ENCODE measurements around the gene ZXDB. TPM values are rescaled to one million over a fixed set of nuclear protein-coding genes. Genes with fewer than 3 reads are reported as not detected.

ZXDB gene
- total RNA-seq, 6 experiments from 2014 or later = 5.0 to 6.1 (median 5.8) TPM

DNA sequence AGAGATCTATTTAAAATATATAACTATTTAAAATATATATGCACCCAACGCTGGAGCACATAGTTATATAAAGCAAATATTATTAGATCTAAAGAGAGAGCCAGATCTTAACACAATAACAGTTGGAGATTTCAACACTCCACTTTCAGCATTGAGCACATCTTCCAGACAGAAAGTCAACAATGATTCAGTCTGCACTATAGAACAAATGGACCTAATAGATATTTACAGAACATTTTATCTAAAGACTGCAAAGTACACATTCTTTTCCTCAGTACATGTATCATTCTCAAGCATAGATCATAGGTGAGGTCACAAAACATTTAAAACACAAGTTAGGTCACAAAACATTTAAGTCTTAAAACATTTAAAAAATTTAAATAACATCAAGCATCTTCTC, 51.9 kb downstream of the ZXDB start:
- no peak for DNase-seq
- Mint-ChIP-seq H3K4me1 (ENCODE audit: low read depth) (no peaks in the 10 kb centered on the region), H3K27ac (no peak overlapping the region), H3K36me3 (ENCODE audit: low read depth) (no peaks in the 10 kb centered on the region; the same call in 1 of the 2 replicates), H3K4me3 (no peak overlapping the region), H3K9me3 (no peaks in the 10 kb centered on the region; the same call in 1 of the 2 replicates), H3K27me3 (ENCODE audit: insufficient read depth) (no peaks in the 10 kb centered on the region)
- TF ChIP-seq CTCF (IDR thresholded peaks at IDR 0.05) = no peak

DNA sequence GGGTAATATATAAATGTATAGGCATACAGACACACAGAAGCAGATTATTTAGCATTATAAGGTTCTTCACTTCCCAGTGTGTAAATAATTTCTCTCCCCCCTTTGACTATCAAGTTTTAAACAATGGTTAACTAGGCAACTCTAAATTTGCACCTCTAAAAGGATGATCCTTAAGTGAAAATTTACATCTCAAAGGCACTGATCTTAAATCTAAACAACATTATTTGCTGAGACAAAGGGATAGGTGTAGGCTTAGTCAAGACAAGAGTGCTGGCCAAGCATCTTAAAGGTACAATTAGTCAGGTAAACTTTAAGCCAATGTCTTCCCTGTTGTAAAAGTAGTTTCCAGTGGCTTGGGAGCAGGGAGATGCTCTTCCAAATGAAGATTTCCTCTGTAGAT, 55.2 kb downstream of the ZXDB start:
- no peak overlapping the region for H3K27ac Mint-ChIP-seq
- H3K36me3 Mint-ChIP-seq (ENCODE audit: low read depth) = no peaks in the 10 kb centered on the region
- no peak for TF ChIP-seq CTCF (IDR thresholded peaks at IDR 0.05)
- H3K4me1 Mint-ChIP-seq (ENCODE audit: low read depth) = no peaks in the 10 kb centered on the region
- H3K9me3 Mint-ChIP-seq = no peaks in the 10 kb centered on the region
- no peaks in the 10 kb centered on the region for H3K27me3 Mint-ChIP-seq (ENCODE audit: insufficient read depth)
- DNase-seq = no peak
- H3K4me3 Mint-ChIP-seq = no peak overlapping the region

Other genes with a start within 250 kb of the ZXDB start
- not detected for gene NLRP2B, start 88.2 kb downstream of the ZXDB start, total RNA-seq (2021; fragmentation: NEBNext Ultra II Directional; extraction: Animal tissue kit (Norgen Biotek cat#: 25700))

Data from HFFc6 (cell line).